SK-N-SH treated with all-trans-retinoic acid at 6 μM for 48 hours (cell line): ENCODE data around the gene EIF2S3B.

ENCODE experiments used
- GLIS3 ChIP-seq: fragments of 250-450 bp; sonication (Bioruptor Pico); IDR thresholded peaks from 2 replicates; pipeline ENCODE4 v1.5.0; 2020; ENCODE audit warnings: mild to moderate bottlenecking, moderate library complexity
- POU6F1 ChIP-seq: fragments of 250-450 bp; sonication (Bioruptor Pico); IDR thresholded peaks from 2 replicates; pipeline ENCODE4 v1.8.0; 2021; ENCODE audit warnings: low read depth, mild to moderate bottlenecking, moderate library complexity, borderline replicate concordance
- TOX ChIP-seq: fragments of 250-450 bp; sonication (Bioruptor Pico); IDR thresholded peaks from 2 replicates; pipeline ENCODE4 v1.8.0; 2021; ENCODE audit warnings: mild to moderate bottlenecking, moderate library complexity, borderline replicate concordance

DNA sequence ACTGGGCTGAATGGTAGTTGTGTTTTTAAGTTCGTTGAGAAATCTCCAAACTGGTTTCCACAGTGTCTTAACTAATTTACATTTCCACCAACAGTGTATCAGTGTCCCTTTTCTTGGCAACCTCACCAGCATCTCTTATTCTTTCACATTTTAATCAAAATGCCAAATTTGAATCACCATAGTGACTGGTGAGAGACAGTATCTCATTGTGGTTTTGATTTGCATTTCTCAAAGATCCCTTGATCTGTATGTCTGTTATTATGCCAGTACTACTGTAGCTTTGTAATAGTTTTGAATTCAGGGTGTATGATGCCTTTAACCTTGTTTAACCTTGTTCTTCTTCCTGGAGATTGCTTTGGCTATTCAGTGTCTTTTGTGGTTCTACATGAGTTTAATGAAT is 2.2 kb upstream of the EIF2S3B start:
- TF ChIP-seq POU6F1 (no peak), TOX (CRISPR knock-in tag) (no peak), GLIS3 (CRISPR knock-in tag) (no peak)
